OCI-LY1 (cell line): ENCODE results near the gene STX3.

Experiments used
- H2AFZ ChIP-seq: fragments of 200-600 bp; sonication (generic), shearing (Covaris generic); 2 replicates; pipeline ENCODE4 v1.6.0; 2014; ENCODE audit warnings: antibody characterized with exemption, mild to moderate bottlenecking, low read length
- H3F3A ChIP-seq: fragments of 200-600 bp; sonication (generic), shearing (Covaris generic); 2 replicates; pipeline ENCODE4 v1.6.0; 2014; ENCODE audit warnings: mild to moderate bottlenecking, antibody characterized with exemption, low read length, moderate library complexity; ENCODE audit not compliant: insufficient read depth
- H3K27ac ChIP-seq: fragments of 200-600 bp; sonication (generic); 2 replicates; pipeline ENCODE4 v1.5.1; 2014; ENCODE audit warnings: low read length, mixed run types, mild to moderate bottlenecking, low read depth; ENCODE audit not compliant: poor library complexity, severe bottlenecking
- H3K27me3 ChIP-seq: fragments of 200-600 bp; sonication (generic); 2 replicates; pipeline ENCODE4 v1.6.0; 2014; ENCODE audit warnings: antibody characterized with exemption, mild to moderate bottlenecking, low read length, moderate library complexity; ENCODE audit not compliant: insufficient read depth
- H3K36me3 ChIP-seq: fragments of 200-600 bp; sonication (generic); 2 replicates; pipeline ENCODE4 v1.6.1; 2014; ENCODE audit warnings: mild to moderate bottlenecking, antibody characterized with exemption, low read length, moderate library complexity, mixed read lengths; ENCODE audit not compliant: insufficient read depth
- H3K4me1 ChIP-seq: fragments of 200-600 bp; sonication (generic); 2 replicates; pipeline ENCODE4 v1.5.1; 2014; ENCODE audit warnings: mild to moderate bottlenecking, low read length, moderate library complexity; ENCODE audit not compliant: insufficient read depth, severe bottlenecking
- H3K4me2 ChIP-seq: fragments of 200-600 bp; sonication (generic), shearing (Covaris generic); 2 replicates; pipeline ENCODE4 v1.6.1; 2014; ENCODE audit warnings: low read length
- H3K4me3 ChIP-seq: fragments of 200-600 bp; sonication (generic); 2 replicates; pipeline ENCODE4 v1.5.1; 2014; ENCODE audit warnings: low read length, low read depth, mild to moderate bottlenecking, mixed read lengths; ENCODE audit not compliant: poor library complexity, severe bottlenecking
- H3K79me2 ChIP-seq: fragments of 200-600 bp; shearing (Covaris generic); 2 replicates; pipeline ENCODE4 v1.6.1; 2016; ENCODE audit warnings: mixed run types, low read length, mixed read lengths; ENCODE audit not compliant: insufficient read depth
- H3K9ac ChIP-seq: fragments of 200-600 bp; sonication (generic), shearing (Covaris generic); 2 replicates; pipeline ENCODE4 v1.6.1; 2014; ENCODE audit warnings: mild to moderate bottlenecking, low read length, mixed read lengths
- H3K9me2 ChIP-seq: fragments of 200-600 bp; sonication (generic), shearing (Covaris generic); 2 replicates; pipeline ENCODE4 v1.6.1; 2014; ENCODE audit warnings: low read depth, mild to moderate bottlenecking, low read length, mixed read lengths
- H3K9me3 ChIP-seq: fragments of 200-600 bp; shearing (Covaris generic); 2 replicates; pipeline ENCODE4 v1.6.1; 2014; ENCODE audit warnings: low read length, mixed read lengths
- H4K20me1 ChIP-seq: fragments of 200-600 bp; sonication (generic), shearing (Covaris generic); 2 replicates; pipeline ENCODE4 v1.6.0; 2016; ENCODE audit warnings: mild to moderate bottlenecking, low read length; ENCODE audit not compliant: insufficient read depth
- EZH2 ChIP-seq: fragments of 200-600 bp; sonication (generic), shearing (Covaris generic); IDR thresholded peaks from 2 replicates; pipeline ENCODE4 v1.8.0; 2017; ENCODE audit warnings: borderline replicate concordance, mixed run types, mild to moderate bottlenecking, antibody characterized with exemption, low read length, moderate library complexity, mixed read lengths
- TF ChIP-seq, protein P1 (sequence below): fragments of 200-600 bp; sonication (generic), shearing (Covaris generic); IDR thresholded peaks from 2 replicates; pipeline ENCODE4 v1.5.1; 2017; ENCODE audit warnings: mild to moderate bottlenecking, antibody characterized with exemption, low read length, moderate library complexity, mixed read lengths

The STX3 gene

GRCh38 chr11:59818572-59818971, 63.4 kb downstream of the STX3 start:
- TF ChIP-seq, protein P1, sequence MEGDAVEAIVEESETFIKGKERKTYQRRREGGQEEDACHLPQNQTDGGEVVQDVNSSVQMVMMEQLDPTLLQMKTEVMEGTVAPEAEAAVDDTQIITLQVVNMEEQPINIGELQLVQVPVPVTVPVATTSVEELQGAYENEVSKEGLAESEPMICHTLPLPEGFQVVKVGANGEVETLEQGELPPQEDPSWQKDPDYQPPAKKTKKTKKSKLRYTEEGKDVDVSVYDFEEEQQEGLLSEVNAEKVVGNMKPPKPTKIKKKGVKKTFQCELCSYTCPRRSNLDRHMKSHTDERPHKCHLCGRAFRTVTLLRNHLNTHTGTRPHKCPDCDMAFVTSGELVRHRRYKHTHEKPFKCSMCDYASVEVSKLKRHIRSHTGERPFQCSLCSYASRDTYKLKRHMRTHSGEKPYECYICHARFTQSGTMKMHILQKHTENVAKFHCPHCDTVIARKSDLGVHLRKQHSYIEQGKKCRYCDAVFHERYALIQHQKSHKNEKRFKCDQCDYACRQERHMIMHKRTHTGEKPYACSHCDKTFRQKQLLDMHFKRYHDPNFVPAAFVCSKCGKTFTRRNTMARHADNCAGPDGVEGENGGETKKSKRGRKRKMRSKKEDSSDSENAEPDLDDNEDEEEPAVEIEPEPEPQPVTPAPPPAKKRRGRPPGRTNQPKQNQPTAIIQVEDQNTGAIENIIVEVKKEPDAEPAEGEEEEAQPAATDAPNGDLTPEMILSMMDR = no peak
- TF ChIP-seq EZH2 = no peak
- Histone ChIP-seq H3K9me3 (no peaks in the 10 kb centered on the region), H3K36me3 (no peaks in the 10 kb centered on the region), H3F3A (no peaks in the 10 kb centered on the region), H3K4me2 (peak overlapping the region; percentile 46), H3K9me2 (no peaks in the 10 kb centered on the region), H3K79me2 (no peaks in the 10 kb centered on the region), H4K20me1 (no peaks in the 10 kb centered on the region), H3K27ac (peak overlapping the region; percentile 91), H2AFZ (no peak overlapping the region), H3K9ac (peak overlapping the region; percentile 23; the same call in 1 of the 2 replicates), H3K4me3 (peak overlapping the region; percentile 34), H3K27me3 (no peaks in the 10 kb centered on the region), H3K4me1 (peaks cover 82% of the 10 kb centered on the region)

- no peak overlapping the region for H3K9ac ChIP-seq
- no peak overlapping the region for H3K4me2 ChIP-seq
- no peaks in the 10 kb centered on the region for H3K27me3 ChIP-seq
- no peaks in the 10 kb centered on the region for H3K9me2 ChIP-seq
- H3K27ac ChIP-seq = no peak overlapping the region
- H3K9me3 ChIP-seq = no peaks in the 10 kb centered on the region
- TF ChIP-seq, protein P1 = peak; percentile 80
- no peak for TF ChIP-seq EZH2
- no peaks in the 10 kb centered on the region for H3K79me2 ChIP-seq
- no peaks in the 10 kb centered on the region for H4K20me1 ChIP-seq
- no peaks in the 10 kb centered on the region for H3K36me3 ChIP-seq
- H3K4me3 ChIP-seq = no peak overlapping the region
- no peaks in the 10 kb centered on the region for H3F3A ChIP-seq
- peaks cover 39% of the 10 kb centered on the region for H3K4me1 ChIP-seq
- no peak overlapping the region for H2AFZ ChIP-seq
Observed at GRCh38 chr11:59822989-59823566, 67.9 kb downstream of the STX3 start.

GRCh38 chr11:59829358-59829757, 74.2 kb downstream of the STX3 start:
- Histone ChIP-seq H3K27me3 (no peaks in the 10 kb centered on the region), H2AFZ (no peak overlapping the region), H3K4me3 (no peak overlapping the region), H3F3A (no peaks in the 10 kb centered on the region), H4K20me1 (no peaks in the 10 kb centered on the region), H3K36me3 (no peaks in the 10 kb centered on the region), H3K9me2 (no peaks in the 10 kb centered on the region), H3K4me2 (no peak overlapping the region), H3K79me2 (no peaks in the 10 kb centered on the region), H3K27ac (no peak overlapping the region), H3K9me3 (no peaks in the 10 kb centered on the region), H3K4me1 (no peaks in the 10 kb centered on the region), H3K9ac (no peak overlapping the region)
- TF ChIP-seq, protein P1 = no peak
- no peak for TF ChIP-seq EZH2
